GM21723 (cell line): Measurements from ENCODE around the gene GOLM1.

Experiments
- ATAC-seq: cut with Tn5 transposase; IDR thresholded peaks from one replicate; pipeline ENCODE4 v1.9.1; 2021; ENCODE audit warnings: mild to moderate bottlenecking, moderate library complexity; ENCODE audit not compliant: unreplicated experiment

Gene GOLM1

DNA sequence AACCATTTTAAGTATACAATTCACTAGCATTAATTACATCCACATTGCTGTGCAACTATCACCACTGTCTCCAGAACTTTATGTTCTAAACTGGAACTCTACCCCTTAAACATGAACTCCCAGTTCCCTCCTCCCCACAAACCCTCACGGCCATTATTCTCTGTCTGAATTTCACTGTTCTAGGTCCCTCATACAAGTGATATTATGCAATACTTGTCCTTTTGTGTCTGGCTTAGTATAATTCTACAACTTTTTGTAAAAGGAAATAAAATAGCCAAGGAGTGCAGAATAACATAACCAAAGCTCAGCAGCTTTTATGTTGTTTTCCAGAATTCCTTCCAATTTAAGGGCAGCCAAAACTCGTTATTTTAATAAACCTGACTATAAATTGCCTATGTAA is 105.2 kb downstream of the GOLM1 start:
- no peak for ATAC-seq

DNA sequence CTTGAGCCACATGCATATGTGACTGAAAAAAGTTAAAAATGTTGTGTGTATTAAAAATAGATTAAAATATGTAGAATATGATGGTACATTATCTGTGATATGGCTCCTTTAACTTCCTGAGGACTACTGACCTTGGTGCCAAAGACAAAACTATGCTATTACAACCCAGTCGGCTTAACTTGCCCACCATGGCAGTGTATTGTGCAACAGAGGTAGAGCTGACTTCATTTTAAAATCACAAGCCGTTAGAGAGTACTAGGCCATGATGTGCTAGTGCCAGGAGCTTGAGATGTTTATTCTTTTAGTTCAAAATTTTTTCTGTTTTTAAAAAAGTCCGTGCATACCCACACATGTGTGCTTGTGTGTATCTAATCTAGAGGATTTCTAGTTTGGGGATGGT is 112.1 kb downstream of the GOLM1 start:
- no peak for ATAC-seq

DNA sequence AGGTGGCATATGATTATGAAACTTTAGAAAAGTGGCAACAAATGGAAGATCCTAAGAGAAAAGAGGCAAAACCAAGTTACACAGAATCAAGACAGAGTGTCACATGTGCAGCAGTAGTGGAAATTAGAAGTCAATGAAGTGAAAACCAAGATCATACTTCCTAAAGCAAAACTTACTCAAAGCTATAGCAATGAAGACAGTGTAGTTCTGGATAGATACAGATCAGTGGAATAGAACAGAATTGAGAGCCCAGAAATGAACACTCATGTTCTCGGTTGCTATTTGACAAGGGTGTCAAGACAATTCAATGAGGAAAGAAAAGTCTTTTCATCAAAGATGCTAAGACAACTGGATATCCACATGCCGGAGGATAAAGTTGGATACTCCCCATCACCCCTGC is 114.9 kb downstream of the GOLM1 start:
- ATAC-seq = no peak

DNA sequence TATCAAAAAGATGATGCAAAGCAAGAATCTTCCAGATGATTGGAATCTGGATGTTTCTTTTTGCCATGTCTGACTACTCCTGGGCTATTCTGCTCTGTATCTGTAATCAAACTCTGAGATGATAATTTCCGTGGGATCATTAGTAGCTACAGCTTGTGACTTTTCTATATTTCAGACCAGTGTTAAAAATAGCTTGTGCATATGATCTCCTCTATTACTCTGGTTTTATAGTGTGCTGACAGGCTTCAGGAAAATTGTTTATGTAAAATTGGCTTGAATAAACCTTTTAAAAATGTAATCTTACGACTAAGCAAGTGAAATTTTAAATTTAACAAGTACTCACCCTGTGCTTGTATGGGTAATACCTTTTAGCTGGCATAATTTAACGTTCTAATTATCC is 118.0 kb downstream of the GOLM1 start:
- no peak for ATAC-seq

DNA sequence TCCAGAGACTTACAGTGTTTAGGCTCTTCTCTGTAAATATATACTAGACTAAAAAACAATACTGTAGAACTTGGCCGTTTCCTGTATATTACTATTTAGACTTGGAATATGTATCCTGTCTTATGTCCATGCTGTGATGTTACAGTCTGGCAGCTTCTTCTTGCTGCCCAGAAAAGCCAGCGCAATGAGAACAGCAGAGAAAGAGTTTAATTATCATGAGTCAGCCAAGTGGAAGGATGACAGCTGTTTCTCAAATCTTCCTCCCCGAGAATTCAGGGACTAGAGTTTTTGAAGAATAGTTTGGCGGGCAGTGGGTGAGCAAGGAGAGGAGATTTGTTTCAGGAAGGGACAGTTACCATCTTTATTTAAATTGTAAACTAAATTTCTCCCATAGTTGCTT is 120.9 kb downstream of the GOLM1 start:
- ATAC-seq = no peak
